Measurements from ENCODE around the gene TAAR2.
"Not testable (repeated sequence)": the region's sequence is repeated elsewhere in the genome, so short reads cannot be mapped to it uniquely, and the experiment has no call there.

The TAAR2 gene

GRCh38 chr6:132624175-132624574, at the start of gene TAAR2:
Gene TAAR2 (minus strand): TSS chr6:132624275. CDS start chr6:132624275, 0 bp downstream.
- Mint-ChIP-seq H3K27me3 (peaks cover 21% of the 10 kb centered on the region), H3K4me1 (ENCODE audit: low read depth) (no peaks in the 10 kb centered on the region), H3K27ac (no peak within 1 kb of the TSS), H3K4me3 (no peak within 1 kb of the TSS), H3K36me3 (ENCODE audit: low read depth) (no peaks in the 10 kb centered on the region), H3K9me3 (peaks cover 7% of the 10 kb centered on the region)

- Mint-ChIP-seq H3K9me3 (no peaks in the 10 kb centered on the region), H3K4me3 (no peak overlapping the region), H3K27me3 (peaks cover 10% of the 10 kb centered on the region), H3K4me1 (ENCODE audit: low read depth) (peaks cover 6% of the 10 kb centered on the region), H3K36me3 (ENCODE audit: low read depth) (no peaks in the 10 kb centered on the region), H3K27ac (no peak overlapping the region)
These were observed 49.5 kb upstream of the TAAR2 start for GRCh38 chr6:132673376-132674094.

GRCh38 chr6:132671295-132671694, 47.2 kb upstream of the TAAR2 start:
- Mint-ChIP-seq H3K27ac (no peak overlapping the region), H3K4me1 (ENCODE audit: low read depth) (peaks cover 6% of the 10 kb centered on the region), H3K27me3 (no peaks in the 10 kb centered on the region), H3K36me3 (ENCODE audit: low read depth) (no peaks in the 10 kb centered on the region), H3K4me3 (no peak overlapping the region), H3K9me3 (no peaks in the 10 kb centered on the region)

- Mint-ChIP-seq H3K27me3 (no peaks in the 10 kb centered on the region), H3K9me3 (no peaks in the 10 kb centered on the region), H3K4me1 (ENCODE audit: low read depth) (peaks cover 6% of the 10 kb centered on the region), H3K4me3 (no peak overlapping the region), H3K27ac (no peak overlapping the region), H3K36me3 (ENCODE audit: low read depth) (no peaks in the 10 kb centered on the region)
These were observed 45.7 kb upstream of the TAAR2 start for GRCh38 chr6:132669690-132670291.

- Mint-ChIP-seq H3K4me1 (ENCODE audit: low read depth) (peaks cover 6% of the 10 kb centered on the region), H3K27ac (no peak overlapping the region), H3K27me3 (no peaks in the 10 kb centered on the region), H3K36me3 (ENCODE audit: low read depth) (no peaks in the 10 kb centered on the region), H3K4me3 (no peak overlapping the region), H3K9me3 (no peaks in the 10 kb centered on the region)
These were observed 42.0 kb upstream of the TAAR2 start for GRCh38 chr6:132666118-132666517.

- Mint-ChIP-seq H3K4me3 (no peak overlapping the region), H3K27ac (no peak overlapping the region), H3K27me3 (no peaks in the 10 kb centered on the region), H3K36me3 (ENCODE audit: low read depth) (no peaks in the 10 kb centered on the region), H3K9me3 (no peaks in the 10 kb centered on the region), H3K4me1 (ENCODE audit: low read depth) (peaks cover under 1% of the 10 kb centered on the region)
These were observed 40.4 kb upstream of the TAAR2 start for GRCh38 chr6:132664309-132665034.

GRCh38 chr6:132663661-132664060, 39.6 kb upstream of the TAAR2 start:
- no peaks in the 10 kb centered on the region for H3K36me3 Mint-ChIP-seq (ENCODE audit: low read depth)
- no peaks in the 10 kb centered on the region for H3K4me1 Mint-ChIP-seq (ENCODE audit: low read depth)
- no peak overlapping the region for H3K4me3 Mint-ChIP-seq
- H3K27ac Mint-ChIP-seq: no peak overlapping the region
- no peaks in the 10 kb centered on the region for H3K27me3 Mint-ChIP-seq
- no peaks in the 10 kb centered on the region for H3K9me3 Mint-ChIP-seq

- Mint-ChIP-seq H3K9me3 (no peaks in the 10 kb centered on the region), H3K27ac (no peak overlapping the region), H3K36me3 (ENCODE audit: low read depth) (no peaks in the 10 kb centered on the region), H3K4me3 (no peak overlapping the region), H3K4me1 (ENCODE audit: low read depth) (no peaks in the 10 kb centered on the region), H3K27me3 (no peaks in the 10 kb centered on the region)
These were observed 37.8 kb upstream of the TAAR2 start for GRCh38 chr6:132661906-132662305.

GRCh38 chr6:132659082-132659481, 35.0 kb upstream of the TAAR2 start, which contains the start of gene TAAR1:
Gene TAAR1 (minus strand): TSS chr6:132659182. CDS start chr6:132646003, 13,179 bp downstream.
- Mint-ChIP-seq H3K27me3 (no peaks in the 10 kb centered on the region), H3K4me1 (ENCODE audit: low read depth) (no peaks in the 10 kb centered on the region), H3K27ac (no peak within 1 kb of the TSS), H3K4me3 (no peak within 1 kb of the TSS), H3K36me3 (ENCODE audit: low read depth) (no peaks in the 10 kb centered on the region), H3K9me3 (no peaks in the 10 kb centered on the region)

GRCh38 chr6:132651062-132651461, 27.0 kb upstream of the TAAR2 start:
- H3K4me3 Mint-ChIP-seq: no peak overlapping the region
- H3K27ac Mint-ChIP-seq: no peak overlapping the region
- no peaks in the 10 kb centered on the region for H3K27me3 Mint-ChIP-seq
- H3K9me3 Mint-ChIP-seq: no peaks in the 10 kb centered on the region
- H3K36me3 Mint-ChIP-seq (ENCODE audit: low read depth): no peaks in the 10 kb centered on the region
- no peaks in the 10 kb centered on the region for H3K4me1 Mint-ChIP-seq (ENCODE audit: low read depth)

- peaks cover 3% of the 10 kb centered on the region for H3K27me3 Mint-ChIP-seq
- no peaks in the 10 kb centered on the region for H3K4me1 Mint-ChIP-seq (ENCODE audit: low read depth)
- H3K36me3 Mint-ChIP-seq (ENCODE audit: low read depth): no peaks in the 10 kb centered on the region
- no peak overlapping the region for H3K27ac Mint-ChIP-seq
- no peak overlapping the region for H3K4me3 Mint-ChIP-seq
- no peaks in the 10 kb centered on the region for H3K9me3 Mint-ChIP-seq
These were observed 26.4 kb upstream of the TAAR2 start for GRCh38 chr6:132650429-132650828.

- Mint-ChIP-seq H3K27ac (no peak overlapping the region), H3K27me3 (peaks cover 3% of the 10 kb centered on the region), H3K9me3 (no peaks in the 10 kb centered on the region), H3K4me1 (ENCODE audit: low read depth) (no peaks in the 10 kb centered on the region), H3K4me3 (no peak overlapping the region), H3K36me3 (ENCODE audit: low read depth) (no peaks in the 10 kb centered on the region)
These were observed 24.8 kb upstream of the TAAR2 start for GRCh38 chr6:132648828-132649227.

- no peak overlapping the region for H3K27ac Mint-ChIP-seq
- no peaks in the 10 kb centered on the region for H3K36me3 Mint-ChIP-seq (ENCODE audit: low read depth)
- no peak overlapping the region for H3K4me3 Mint-ChIP-seq
- peaks cover 3% of the 10 kb centered on the region for H3K27me3 Mint-ChIP-seq
- H3K9me3 Mint-ChIP-seq: no peaks in the 10 kb centered on the region
- no peaks in the 10 kb centered on the region for H3K4me1 Mint-ChIP-seq (ENCODE audit: low read depth)
These were observed 24.3 kb upstream of the TAAR2 start for GRCh38 chr6:132648356-132648755.

GRCh38 chr6:132643547-132643946, 19.5 kb upstream of the TAAR2 start:
- no peak overlapping the region for H3K27ac Mint-ChIP-seq
- H3K36me3 Mint-ChIP-seq (ENCODE audit: low read depth): no peaks in the 10 kb centered on the region
- no peak overlapping the region for H3K4me3 Mint-ChIP-seq

GRCh38 chr6:132637135-132637534, 13.1 kb upstream of the TAAR2 start:
- not testable (repeated sequence) for H3K36me3 Mint-ChIP-seq (ENCODE audit: low read depth)
- H3K27me3 Mint-ChIP-seq: peaks cover 46% of the 10 kb centered on the region

More at GRCh38 chr6:132643547-132643946, 19.5 kb upstream of the TAAR2 start:
- Mint-ChIP-seq H3K4me1 (ENCODE audit: low read depth) (no peaks in the 10 kb centered on the region), H3K9me3 (no peaks in the 10 kb centered on the region), H3K27me3 (peaks cover 11% of the 10 kb centered on the region)

More at GRCh38 chr6:132637135-132637534, 13.1 kb upstream of the TAAR2 start:
- not testable (repeated sequence) for H3K4me3 Mint-ChIP-seq; H3K27ac Mint-ChIP-seq; H3K9me3 Mint-ChIP-seq; H3K4me1 Mint-ChIP-seq (ENCODE audit: low read depth)

All from stimulated activated naive CD8-positive, alpha-beta T cell treated with anti-CD3 and anti-CD28 coated beads, Interleukin-15, Interleukin-2, amounts not matched to agents 100 ng/mL and 50 ng/mL, for 24 hours (primary cell).